ENCODE data around the gene TEAD3. TPM values are rescaled to one million over a fixed set of nuclear protein-coding genes. Genes with fewer than 3 reads are reported as not detected.

Gene TEAD3
- polyA plus RNA-seq, 3 donors = not detected

GRCh38 chr6:35442693-35443092 is 54.2 kb downstream of the TEAD3 start:
- H3K4me3 Mint-ChIP-seq = no peak overlapping the region
- Histone ChIP-seq H3K4me1 (ENCODE audit: control insufficient read depth in 1 of 2, insufficient read depth in 2 of 2, low read length in 2 of 2) (no peaks in the 10 kb centered on the region), H3K4me2 (replicated peaks; ENCODE audit: extremely low read depth, low read length, poor library complexity, severe bottlenecking) (no peak overlapping the region), H3K4me3 (replicated peaks in 1 of 3; ENCODE audit: low read depth in 2 of 3, low read length in 3 of 3) (no peak overlapping the region), H3K27ac (ENCODE audit: low read depth in 1 of 2, low read length in 2 of 2) (no peak overlapping the region), H3K79me2 (ENCODE audit: insufficient read depth, low read length) (no peaks in the 10 kb centered on the region), H3K9me3 (replicated peaks in 1 of 2; ENCODE audit: control insufficient read depth in 1 of 2, insufficient read depth in 1 of 2, low read length in 2 of 2) (no peaks in the 10 kb centered on the region), H3K36me3 (replicated peaks in 1 of 2; ENCODE audit: control insufficient read depth in 1 of 2, insufficient read depth in 2 of 2, low read length in 2 of 2) (no peaks in the 10 kb centered on the region), H4K20me1 (ENCODE audit: insufficient read depth, low read length) (no peaks in the 10 kb centered on the region), H3K9ac (ENCODE audit: insufficient read depth, low read length, poor library complexity, severe bottlenecking) (no peak overlapping the region), H3K27me3 (ENCODE audit: control insufficient read depth in 2 of 2, insufficient read depth in 2 of 2, low read length in 2 of 2) (no peaks in the 10 kb centered on the region), H2AFZ (ENCODE audit: insufficient read depth, low read depth, low read length, poor library complexity, severe bottlenecking) (no peak overlapping the region)
- TF ChIP-seq, protein P1, sequence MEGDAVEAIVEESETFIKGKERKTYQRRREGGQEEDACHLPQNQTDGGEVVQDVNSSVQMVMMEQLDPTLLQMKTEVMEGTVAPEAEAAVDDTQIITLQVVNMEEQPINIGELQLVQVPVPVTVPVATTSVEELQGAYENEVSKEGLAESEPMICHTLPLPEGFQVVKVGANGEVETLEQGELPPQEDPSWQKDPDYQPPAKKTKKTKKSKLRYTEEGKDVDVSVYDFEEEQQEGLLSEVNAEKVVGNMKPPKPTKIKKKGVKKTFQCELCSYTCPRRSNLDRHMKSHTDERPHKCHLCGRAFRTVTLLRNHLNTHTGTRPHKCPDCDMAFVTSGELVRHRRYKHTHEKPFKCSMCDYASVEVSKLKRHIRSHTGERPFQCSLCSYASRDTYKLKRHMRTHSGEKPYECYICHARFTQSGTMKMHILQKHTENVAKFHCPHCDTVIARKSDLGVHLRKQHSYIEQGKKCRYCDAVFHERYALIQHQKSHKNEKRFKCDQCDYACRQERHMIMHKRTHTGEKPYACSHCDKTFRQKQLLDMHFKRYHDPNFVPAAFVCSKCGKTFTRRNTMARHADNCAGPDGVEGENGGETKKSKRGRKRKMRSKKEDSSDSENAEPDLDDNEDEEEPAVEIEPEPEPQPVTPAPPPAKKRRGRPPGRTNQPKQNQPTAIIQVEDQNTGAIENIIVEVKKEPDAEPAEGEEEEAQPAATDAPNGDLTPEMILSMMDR (IDR thresholded peaks at IDR 0.05) = no peak
- 92% methylated on average over 4 of the region's 5 CpGs for WGBS (ENCODE audit: insufficient coverage)
- peaks cover 5% of the 10 kb centered on the region for H3K4me1 Mint-ChIP-seq
- intact Hi-C loops (cut with micrococcal nuclease) = no loop called here
- H3K36me3 Mint-ChIP-seq = no peaks in the 10 kb centered on the region
- no peak overlapping the region for H3K27ac Mint-ChIP-seq
- peaks cover 3 to 17% (median 15%) of the 10 kb centered on the region in 3 donors for H3K27me3 Mint-ChIP-seq (ENCODE audit: low read depth in 3 of 3)
- no peak for DNase-seq
- no peaks in the 10 kb centered on the region for H3K9me3 Mint-ChIP-seq

DNA sequence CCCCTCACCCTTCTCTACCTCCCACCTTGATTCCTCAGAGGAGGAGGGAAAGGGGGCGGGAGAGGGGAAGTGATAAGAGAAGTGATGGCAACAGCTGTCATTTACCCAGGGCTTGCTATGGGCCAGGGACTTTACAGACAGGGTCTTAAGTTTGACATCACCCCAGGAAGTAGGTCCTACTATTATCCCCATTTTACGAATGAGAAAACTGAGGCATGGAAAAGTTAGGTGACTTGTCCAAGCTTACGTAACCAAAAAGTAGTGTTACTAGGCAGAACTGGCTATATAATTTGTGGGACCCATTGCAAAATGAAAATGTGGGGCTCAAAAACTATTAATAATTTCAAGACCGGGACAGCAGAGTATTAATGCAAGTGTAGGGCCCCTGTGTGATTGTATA is 55.2 kb downstream of the TEAD3 start:
- WGBS (ENCODE audit: insufficient coverage) = 90% methylated on average over 2 of the region's 4 CpGs
- H3K4me1 Mint-ChIP-seq = peaks cover 3% of the 10 kb centered on the region

More for the DNA sequence above, 55.2 kb downstream of the TEAD3 start:
- H3K4me3 ChIP-seq (replicated peaks in 1 of 3; ENCODE audit: low read depth in 2 of 3, low read length in 3 of 3) = no peak overlapping the region
- H3K9ac ChIP-seq (ENCODE audit: insufficient read depth, low read length, poor library complexity, severe bottlenecking) = no peak overlapping the region
- no peak overlapping the region for H3K27ac Mint-ChIP-seq
- intact Hi-C loops (cut with micrococcal nuclease) = no loop called here
- no peaks in the 10 kb centered on the region for H3K36me3 ChIP-seq (replicated peaks in 1 of 2; ENCODE audit: control insufficient read depth in 1 of 2, insufficient read depth in 2 of 2, low read length in 2 of 2)
- H3K27me3 Mint-ChIP-seq (ENCODE audit: low read depth in 3 of 3) = peaks cover 6 to 17% (median 13%) of the 10 kb centered on the region in 3 donors
- no peak for DNase-seq
- H3K4me1 ChIP-seq (ENCODE audit: control insufficient read depth in 1 of 2, insufficient read depth in 2 of 2, low read length in 2 of 2) = no peaks in the 10 kb centered on the region
- TF ChIP-seq, protein P1 (IDR thresholded peaks at IDR 0.05) = no peak
- H3K9me3 ChIP-seq (replicated peaks in 1 of 2; ENCODE audit: control insufficient read depth in 1 of 2, insufficient read depth in 1 of 2, low read length in 2 of 2) = no peaks in the 10 kb centered on the region
- no peaks in the 10 kb centered on the region for H3K36me3 Mint-ChIP-seq
- H4K20me1 ChIP-seq (ENCODE audit: insufficient read depth, low read length) = no peaks in the 10 kb centered on the region
- H3K4me3 Mint-ChIP-seq = no peak overlapping the region
- no peaks in the 10 kb centered on the region for H3K79me2 ChIP-seq (ENCODE audit: insufficient read depth, low read length)
- H3K27me3 ChIP-seq (ENCODE audit: control insufficient read depth in 2 of 2, insufficient read depth in 2 of 2, low read length in 2 of 2) = no peaks in the 10 kb centered on the region
- H2AFZ ChIP-seq (ENCODE audit: insufficient read depth, low read depth, low read length, poor library complexity, severe bottlenecking) = no peak overlapping the region
- no peak overlapping the region for H3K4me2 ChIP-seq (replicated peaks; ENCODE audit: extremely low read depth, low read length, poor library complexity, severe bottlenecking)
- H3K9me3 Mint-ChIP-seq = no peaks in the 10 kb centered on the region
- no peak overlapping the region for H3K27ac ChIP-seq (ENCODE audit: low read depth in 1 of 2, low read length in 2 of 2)
